ENCODE measurements around the gene EDAR. TPM values are rescaled to one million over a fixed set of nuclear protein-coding genes. Genes with fewer than 3 reads are reported as not detected.

Gene EDAR
- total RNA-seq, 3 donors from 2014 or later = 0.25 to 0.81 (median 0.60) TPM

DNA sequence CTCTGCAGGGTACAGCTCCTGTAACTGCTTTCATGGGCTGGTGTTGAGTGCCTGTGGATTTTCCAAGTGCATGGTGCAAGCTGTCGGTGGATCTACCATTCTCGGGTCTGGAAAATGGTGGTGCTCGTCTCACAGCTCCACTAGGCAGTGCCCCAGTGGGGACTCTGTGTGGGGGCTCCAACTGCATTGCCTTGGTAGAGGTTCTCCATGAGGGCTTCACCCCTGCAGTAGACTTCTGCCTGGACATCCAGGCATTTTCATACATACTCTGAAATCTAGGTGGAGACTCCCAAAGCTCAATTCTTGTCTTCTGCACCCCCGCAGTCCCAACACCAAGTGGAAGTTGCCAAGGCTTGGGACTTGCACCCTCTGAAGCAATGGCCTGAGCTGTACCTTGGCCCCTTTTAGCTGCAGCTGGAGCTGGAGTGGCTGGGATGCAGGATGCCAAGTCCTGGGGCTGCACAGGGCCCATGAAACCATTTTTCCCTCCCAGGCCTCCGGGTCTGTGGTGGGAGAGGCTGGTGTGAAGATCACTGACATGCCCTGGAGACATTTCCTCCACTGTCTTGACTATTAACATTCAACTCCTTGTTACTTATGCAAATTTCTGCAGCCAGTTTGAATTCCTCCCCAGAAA is 41.6 kb downstream of the EDAR start:
- Histone ChIP-seq H3K4me3 (no peak overlapping the region), H3K36me3 (ENCODE audit: low read depth) (no peaks in the 10 kb centered on the region), H3K4me1 (ENCODE audit: low read depth) (no peaks in the 10 kb centered on the region), H3K9me3 (peaks cover 14% of the 10 kb centered on the region)
- intact Hi-C loops (cut with DNase I, micrococcal nuclease) = no loop called here
- TF ChIP-seq, protein P1, sequence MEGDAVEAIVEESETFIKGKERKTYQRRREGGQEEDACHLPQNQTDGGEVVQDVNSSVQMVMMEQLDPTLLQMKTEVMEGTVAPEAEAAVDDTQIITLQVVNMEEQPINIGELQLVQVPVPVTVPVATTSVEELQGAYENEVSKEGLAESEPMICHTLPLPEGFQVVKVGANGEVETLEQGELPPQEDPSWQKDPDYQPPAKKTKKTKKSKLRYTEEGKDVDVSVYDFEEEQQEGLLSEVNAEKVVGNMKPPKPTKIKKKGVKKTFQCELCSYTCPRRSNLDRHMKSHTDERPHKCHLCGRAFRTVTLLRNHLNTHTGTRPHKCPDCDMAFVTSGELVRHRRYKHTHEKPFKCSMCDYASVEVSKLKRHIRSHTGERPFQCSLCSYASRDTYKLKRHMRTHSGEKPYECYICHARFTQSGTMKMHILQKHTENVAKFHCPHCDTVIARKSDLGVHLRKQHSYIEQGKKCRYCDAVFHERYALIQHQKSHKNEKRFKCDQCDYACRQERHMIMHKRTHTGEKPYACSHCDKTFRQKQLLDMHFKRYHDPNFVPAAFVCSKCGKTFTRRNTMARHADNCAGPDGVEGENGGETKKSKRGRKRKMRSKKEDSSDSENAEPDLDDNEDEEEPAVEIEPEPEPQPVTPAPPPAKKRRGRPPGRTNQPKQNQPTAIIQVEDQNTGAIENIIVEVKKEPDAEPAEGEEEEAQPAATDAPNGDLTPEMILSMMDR (IDR thresholded peaks at IDR 0.05) = no peak
- ATAC-seq = no peak
- no peak for DNase-seq

DNA sequence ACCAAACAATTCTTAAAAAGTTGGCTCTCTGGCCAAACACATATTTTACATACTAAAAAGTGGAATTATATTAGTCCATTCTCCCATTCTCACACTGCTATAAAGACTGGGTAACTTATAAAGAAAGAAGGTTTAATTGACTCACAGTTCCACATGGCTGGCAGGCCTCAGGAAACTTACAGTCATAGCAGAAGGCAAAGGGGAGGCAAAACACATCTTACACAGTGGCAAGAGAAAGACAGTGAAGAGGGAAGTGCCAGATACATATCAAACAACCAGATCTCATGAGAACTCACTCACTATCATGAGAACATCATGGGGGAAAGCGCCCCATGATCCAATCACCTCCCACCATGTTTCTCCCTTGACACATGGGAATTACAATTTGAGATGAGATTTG is 42.6 kb downstream of the EDAR start:
- DNase-seq (no peak), ATAC-seq (no peak)
- Histone ChIP-seq H3K4me1 (ENCODE audit: low read depth) (no peaks in the 10 kb centered on the region), H3K9me3 (peaks cover 14% of the 10 kb centered on the region), H3K4me3 (no peak overlapping the region), H3K36me3 (ENCODE audit: low read depth) (no peaks in the 10 kb centered on the region)
- intact Hi-C loops (cut with DNase I, micrococcal nuclease) = no loop called here
- TF ChIP-seq, protein P1 (IDR thresholded peaks at IDR 0.05) = no peak

DNA sequence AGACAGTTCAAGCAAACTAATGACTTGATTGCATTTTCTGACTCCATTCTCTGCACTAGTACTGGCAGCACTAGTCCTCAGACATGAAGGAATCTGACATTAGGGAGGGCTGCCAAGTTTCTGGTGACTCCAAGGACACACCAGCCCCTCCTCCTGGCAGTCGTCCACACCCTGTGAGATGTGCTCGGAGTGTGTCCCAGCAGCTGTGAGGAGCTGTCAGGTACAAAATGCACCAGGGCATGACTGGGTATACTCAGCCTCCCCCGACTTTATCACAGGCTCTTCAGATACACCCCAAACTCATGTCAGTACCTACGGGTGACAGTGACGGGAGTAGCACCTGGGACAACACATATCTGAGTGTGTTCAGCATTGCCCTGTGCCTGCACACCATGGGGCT is 43.1 kb downstream of the EDAR start:
- peaks cover 14% of the 10 kb centered on the region for H3K9me3 ChIP-seq
- intact Hi-C loops (cut with DNase I, micrococcal nuclease) = no loop called here
- ATAC-seq (no peak), DNase-seq (peak in 1 of 3 donors; percentile 46)
- H3K4me3 ChIP-seq = no peak overlapping the region
- TF ChIP-seq, protein P1 (IDR thresholded peaks at IDR 0.05) = no peak
- H3K4me1 ChIP-seq (ENCODE audit: low read depth) = no peaks in the 10 kb centered on the region
- H3K36me3 ChIP-seq (ENCODE audit: low read depth) = no peaks in the 10 kb centered on the region

DNA sequence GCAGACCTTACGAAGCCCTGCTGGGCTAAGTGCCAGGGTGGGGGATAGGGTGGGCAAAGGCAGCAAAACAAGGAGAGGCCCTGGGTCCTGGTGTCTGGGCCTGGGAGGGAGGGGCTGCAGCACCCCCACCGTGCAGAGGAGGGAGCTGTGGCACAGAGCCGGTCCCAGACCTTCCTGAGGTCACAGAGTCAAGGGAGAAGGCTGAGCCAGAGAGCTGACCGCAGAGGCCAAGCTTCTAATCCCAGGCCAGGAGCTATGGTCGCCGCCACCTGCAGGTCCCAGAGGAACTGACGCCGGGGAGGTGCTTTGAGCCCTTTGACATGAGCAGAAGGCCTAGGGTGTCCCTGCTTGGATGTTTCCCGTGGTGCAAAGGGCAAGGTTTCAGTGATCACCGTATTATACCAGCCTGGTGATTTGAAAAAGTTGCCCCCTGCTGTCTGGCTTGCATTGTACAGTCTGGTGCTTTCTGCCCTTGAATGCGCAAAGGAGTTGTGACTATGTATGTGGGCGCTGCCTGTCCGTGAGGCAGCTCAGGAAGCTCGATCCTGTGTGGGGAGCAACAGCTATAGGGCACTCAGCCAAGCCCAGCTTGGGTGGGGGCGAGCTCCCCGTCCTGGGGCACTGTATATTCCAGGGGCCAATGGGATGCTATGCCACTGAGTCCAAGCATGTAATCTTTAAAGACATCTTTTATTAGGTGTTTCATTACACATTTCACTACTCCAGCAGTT is 44.3 kb downstream of the EDAR start:
- peak; percentile 24 for ATAC-seq
- Histone ChIP-seq H3K4me3 (no peak overlapping the region), H3K4me1 (ENCODE audit: low read depth) (no peaks in the 10 kb centered on the region), H3K36me3 (ENCODE audit: low read depth) (no peaks in the 10 kb centered on the region), H3K9me3 (peaks cover 14% of the 10 kb centered on the region)
- TF ChIP-seq, protein P1 (IDR thresholded peaks at IDR 0.05) = no peak
- intact Hi-C loops (cut with DNase I, micrococcal nuclease) = no loop called here
- no peak for DNase-seq

DNA sequence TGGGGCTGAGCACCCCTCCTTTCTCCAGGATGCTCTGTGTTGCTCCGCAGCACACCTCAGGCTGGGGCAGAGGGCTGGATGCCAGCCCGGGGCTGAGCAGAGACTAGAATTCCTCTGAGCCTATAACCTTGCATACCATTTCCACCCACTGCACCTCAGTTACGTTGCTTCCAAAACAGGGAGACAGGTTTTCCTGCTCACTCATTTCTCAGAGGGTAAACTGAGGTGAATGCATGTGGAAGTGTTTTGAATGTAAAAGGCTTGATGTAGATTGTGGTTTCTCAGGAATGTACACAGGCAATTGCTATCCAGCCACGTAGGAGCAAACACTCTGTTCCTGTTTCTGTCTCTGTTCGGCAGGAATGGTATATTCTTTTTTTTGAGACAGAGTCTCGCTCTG is 45.3 kb downstream of the EDAR start:
- H3K9me3 ChIP-seq = peaks cover 14% of the 10 kb centered on the region
- DNase-seq = no peak
- no peaks in the 10 kb centered on the region for H3K4me1 ChIP-seq (ENCODE audit: low read depth)
- intact Hi-C loops (cut with DNase I, micrococcal nuclease) = no loop called here
- TF ChIP-seq, protein P1 (IDR thresholded peaks at IDR 0.05) = no peak
- H3K4me3 ChIP-seq = no peak overlapping the region
- no peaks in the 10 kb centered on the region for H3K36me3 ChIP-seq (ENCODE audit: low read depth)
- no peak for ATAC-seq

Measured in mucosa of descending colon (tissue), 3 donors.